NCI-H226 (cell line): ENCODE results near the gene ARL3.
A peak's percentile ranks its signal among the peaks of the same experiment; 100 is the strongest.
"Not testable (repeated sequence)": the region's sequence is repeated elsewhere in the genome, so short reads cannot be mapped to it uniquely, and the experiment has no call there.

Experiments used
- DNase-seq: peaks from one replicate; pipeline ENCODE4 v3.0.0-alpha.2; 2015

The ARL3 gene

GRCh38 chr10:102713814-102714620, at the start of gene ARL3:
TSS of gene ARL3 (minus strand) at chr10:102714397. CDS start at chr10:102714275, 122 bp downstream.
- DNase-seq = peak; percentile 100

GRCh38 chr10:102763037-102763607, 48.9 kb upstream of the ARL3 start:
- DNase-seq = no peak

- no peak for DNase-seq
Measured at GRCh38 chr10:102762401-102763015, 48.3 kb upstream of the ARL3 start.

- DNase-seq = no peak
Measured at GRCh38 chr10:102761981-102762380, 47.8 kb upstream of the ARL3 start.

GRCh38 chr10:102759497-102760210, 45.5 kb upstream of the ARL3 start:
- no peak for DNase-seq

GRCh38 chr10:102758933-102759262, 44.7 kb upstream of the ARL3 start:
- DNase-seq = not testable (repeated sequence)

- no peak for DNase-seq
Measured at GRCh38 chr10:102758240-102758932, 44.2 kb upstream of the ARL3 start.

- no peak for DNase-seq
Measured at GRCh38 chr10:102757323-102757722, 43.1 kb upstream of the ARL3 start.

GRCh38 chr10:102753718-102754117, 39.5 kb upstream of the ARL3 start:
- no peak for DNase-seq

- DNase-seq = peak; percentile 24
Measured at GRCh38 chr10:102752934-102753664, 38.9 kb upstream of the ARL3 start.

GRCh38 chr10:102752266-102752930, 38.2 kb upstream of the ARL3 start:
- DNase-seq = no peak

- no peak for DNase-seq
Measured at GRCh38 chr10:102745157-102745556, 31.0 kb upstream of the ARL3 start.

GRCh38 chr10:102744374-102745051, 30.3 kb upstream of the ARL3 start:
- peak; percentile 10 for DNase-seq

GRCh38 chr10:102743588-102744373, 29.6 kb upstream of the ARL3 start, which contains the start of gene WBP1L:
TSS of gene WBP1L (plus strand) at chr10:102743948. CDS start at chr10:102744054, 106 bp downstream.
- peak; percentile 98 for DNase-seq

- DNase-seq = no peak
Measured at GRCh38 chr10:102743078-102743587, 28.9 kb upstream of the ARL3 start.

GRCh38 chr10:102742313-102742712, 28.1 kb upstream of the ARL3 start:
- DNase-seq = not testable (repeated sequence)

- no peak for DNase-seq
Measured at GRCh38 chr10:102741726-102742237, 27.6 kb upstream of the ARL3 start.

- DNase-seq = no peak
Measured at GRCh38 chr10:102740229-102740628, 26.0 kb upstream of the ARL3 start.

GRCh38 chr10:102738692-102739121, 24.5 kb upstream of the ARL3 start:
- no peak for DNase-seq
